GM06990 (cell line): ENCODE measurements around the gene CBX8.

ENCODE experiments used
- DNase-seq: peaks from one replicate; pipeline ENCODE4 v3.0.0-alpha.2; 2011; ENCODE audit not compliant: insufficient read length; ENCODE audit errors: extremely low read depth
- H3K27me3 ChIP-seq: replicated peaks from 2 replicates; pipeline ENCODE4 v1.6.0; 2011; ENCODE audit warnings: low read length; ENCODE audit not compliant: control insufficient read depth, insufficient read depth
- H3K36me3 ChIP-seq: 2 replicates; pipeline ENCODE4 v1.5.1; 2011; ENCODE audit warnings: low read length; ENCODE audit not compliant: control insufficient read depth, insufficient read depth
- H3K4me3 ChIP-seq: replicated peaks from 2 replicates; pipeline ENCODE4 v1.5.1; 2011; ENCODE audit warnings: low read depth, mild to moderate bottlenecking, control low read depth, low read length
- TF ChIP-seq, protein P1 (sequence below): IDR thresholded peaks from 2 replicates; pipeline ENCODE4 v1.5.1; 2011; ENCODE audit warnings: low read length, control low read depth, mild to moderate bottlenecking, inconsistent platforms; ENCODE audit not compliant: insufficient read depth, poor library complexity, severe bottlenecking

The CBX8 gene

DNA sequence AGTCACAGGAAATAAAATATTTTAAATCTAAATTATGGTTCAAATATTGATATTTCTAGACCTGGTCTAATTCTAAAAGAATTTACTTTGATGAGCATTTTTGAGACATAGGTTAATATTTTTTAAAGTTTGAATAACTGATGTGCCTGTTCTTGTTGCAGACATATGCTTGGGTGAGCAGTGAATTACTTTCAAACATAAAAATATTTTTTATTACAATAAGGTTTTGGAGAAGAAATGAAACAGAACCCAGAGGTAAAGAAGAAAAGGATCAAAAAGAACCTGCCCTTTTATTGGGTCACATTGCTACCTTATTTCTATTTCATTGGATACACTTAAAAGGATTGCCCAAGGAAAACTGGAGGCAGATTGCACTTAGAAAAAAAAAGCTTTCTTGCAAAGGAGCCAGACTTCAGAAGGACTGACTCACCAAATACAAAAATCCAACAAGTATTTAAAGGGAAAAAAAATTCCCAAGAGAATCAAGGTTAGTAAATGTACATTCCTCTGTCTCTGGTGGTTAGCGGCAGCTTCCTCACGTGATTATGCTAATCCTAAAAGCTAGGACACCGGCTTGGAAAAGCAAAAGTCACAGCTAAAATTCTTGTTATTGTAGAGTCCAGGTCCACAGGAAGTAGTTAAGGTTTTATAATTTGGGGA is 47.6 kb downstream of the CBX8 start:
- Histone ChIP-seq H3K36me3 (no peaks in the 10 kb centered on the region), H3K27me3 (no peaks in the 10 kb centered on the region; the same call in 1 of the 2 replicates), H3K4me3 (no peak overlapping the region)
- no peak for DNase-seq
- TF ChIP-seq, protein P1, sequence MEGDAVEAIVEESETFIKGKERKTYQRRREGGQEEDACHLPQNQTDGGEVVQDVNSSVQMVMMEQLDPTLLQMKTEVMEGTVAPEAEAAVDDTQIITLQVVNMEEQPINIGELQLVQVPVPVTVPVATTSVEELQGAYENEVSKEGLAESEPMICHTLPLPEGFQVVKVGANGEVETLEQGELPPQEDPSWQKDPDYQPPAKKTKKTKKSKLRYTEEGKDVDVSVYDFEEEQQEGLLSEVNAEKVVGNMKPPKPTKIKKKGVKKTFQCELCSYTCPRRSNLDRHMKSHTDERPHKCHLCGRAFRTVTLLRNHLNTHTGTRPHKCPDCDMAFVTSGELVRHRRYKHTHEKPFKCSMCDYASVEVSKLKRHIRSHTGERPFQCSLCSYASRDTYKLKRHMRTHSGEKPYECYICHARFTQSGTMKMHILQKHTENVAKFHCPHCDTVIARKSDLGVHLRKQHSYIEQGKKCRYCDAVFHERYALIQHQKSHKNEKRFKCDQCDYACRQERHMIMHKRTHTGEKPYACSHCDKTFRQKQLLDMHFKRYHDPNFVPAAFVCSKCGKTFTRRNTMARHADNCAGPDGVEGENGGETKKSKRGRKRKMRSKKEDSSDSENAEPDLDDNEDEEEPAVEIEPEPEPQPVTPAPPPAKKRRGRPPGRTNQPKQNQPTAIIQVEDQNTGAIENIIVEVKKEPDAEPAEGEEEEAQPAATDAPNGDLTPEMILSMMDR: no peak

DNA sequence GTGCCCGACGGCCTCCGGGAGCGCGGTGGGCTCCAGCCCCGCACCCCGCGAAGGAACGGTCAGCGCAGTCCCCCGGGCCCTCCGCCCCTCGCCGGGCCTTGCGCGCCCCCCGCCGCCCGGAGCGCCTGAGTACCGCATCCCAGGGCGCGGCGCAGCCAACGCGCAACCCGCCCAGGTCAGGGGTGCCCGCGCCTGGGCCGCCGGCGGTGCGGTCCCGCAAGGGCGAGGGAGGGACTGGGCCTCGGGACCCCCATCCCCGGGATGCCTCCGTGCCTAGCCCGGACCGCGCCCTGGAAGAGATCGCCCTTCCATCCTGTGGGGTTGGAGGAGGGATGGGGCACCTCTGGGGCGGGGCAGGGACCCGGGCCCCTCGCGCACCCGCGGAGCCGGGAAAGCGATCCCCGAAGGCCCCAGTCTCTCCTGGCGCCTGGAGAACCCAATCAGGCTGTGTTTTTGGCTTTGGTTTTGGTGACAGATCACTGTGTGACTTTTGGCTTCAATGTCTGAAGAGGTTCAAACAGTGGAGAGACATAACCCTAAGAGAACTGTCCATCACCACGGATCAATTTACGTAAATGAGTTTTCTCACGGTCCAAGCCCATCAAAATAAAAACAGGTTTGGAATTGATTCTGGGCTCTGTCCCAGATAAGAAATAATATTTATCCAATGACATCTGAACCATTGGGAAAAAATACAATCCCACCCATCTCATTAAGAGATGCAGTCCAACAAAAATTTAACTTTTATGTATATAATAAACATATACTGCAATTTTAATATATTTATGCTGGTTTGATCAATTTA is 48.4 kb downstream of the CBX8 start:
- TF ChIP-seq, protein P1: no peak
- H3K27me3 ChIP-seq: no peaks in the 10 kb centered on the region; the same call in 1 of the 2 replicates
- no peak for DNase-seq
- no peaks in the 10 kb centered on the region for H3K36me3 ChIP-seq
- no peak overlapping the region for H3K4me3 ChIP-seq

DNA sequence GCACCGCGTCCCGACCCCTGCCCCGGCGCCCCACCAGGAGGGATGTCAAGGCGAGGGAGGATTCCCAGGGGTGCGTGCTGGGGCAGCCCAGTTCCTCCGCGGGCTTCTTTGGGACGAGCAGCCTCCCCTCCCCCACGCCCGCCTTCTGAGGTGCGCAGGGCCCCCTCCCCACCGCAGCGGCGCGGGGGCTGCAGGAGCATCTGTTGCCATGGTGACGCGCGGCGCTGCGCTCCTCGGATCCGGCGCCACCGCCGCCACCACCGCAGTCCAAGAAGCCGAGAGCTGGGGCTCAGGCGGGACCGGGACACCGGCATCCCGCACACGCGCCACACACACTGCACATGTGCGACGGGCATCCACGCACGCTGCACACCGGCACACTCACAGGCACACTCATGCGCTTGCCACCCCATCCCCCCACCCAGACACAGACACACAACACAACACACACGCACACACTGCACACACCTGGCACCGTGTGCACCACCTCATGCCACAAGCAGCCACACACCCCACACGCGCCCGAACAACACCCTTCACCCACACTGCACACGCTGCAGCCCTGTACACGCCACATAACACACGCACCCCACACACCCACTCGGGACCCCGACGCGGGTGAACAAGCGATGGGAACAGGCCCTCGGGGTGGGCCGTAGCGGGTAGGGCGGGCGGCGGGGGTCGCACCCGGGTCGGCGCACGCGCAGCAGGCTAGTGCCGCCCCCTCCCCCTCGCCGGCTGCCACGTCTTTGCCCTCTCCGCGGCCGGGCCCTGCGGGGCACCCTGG is 49.2 kb downstream of the CBX8 start:
- Histone ChIP-seq H3K4me3 (no peak overlapping the region), H3K36me3 (no peaks in the 10 kb centered on the region), H3K27me3 (no peaks in the 10 kb centered on the region; the same call in 1 of the 2 replicates)
- no peak for DNase-seq
- TF ChIP-seq, protein P1: no peak

DNA sequence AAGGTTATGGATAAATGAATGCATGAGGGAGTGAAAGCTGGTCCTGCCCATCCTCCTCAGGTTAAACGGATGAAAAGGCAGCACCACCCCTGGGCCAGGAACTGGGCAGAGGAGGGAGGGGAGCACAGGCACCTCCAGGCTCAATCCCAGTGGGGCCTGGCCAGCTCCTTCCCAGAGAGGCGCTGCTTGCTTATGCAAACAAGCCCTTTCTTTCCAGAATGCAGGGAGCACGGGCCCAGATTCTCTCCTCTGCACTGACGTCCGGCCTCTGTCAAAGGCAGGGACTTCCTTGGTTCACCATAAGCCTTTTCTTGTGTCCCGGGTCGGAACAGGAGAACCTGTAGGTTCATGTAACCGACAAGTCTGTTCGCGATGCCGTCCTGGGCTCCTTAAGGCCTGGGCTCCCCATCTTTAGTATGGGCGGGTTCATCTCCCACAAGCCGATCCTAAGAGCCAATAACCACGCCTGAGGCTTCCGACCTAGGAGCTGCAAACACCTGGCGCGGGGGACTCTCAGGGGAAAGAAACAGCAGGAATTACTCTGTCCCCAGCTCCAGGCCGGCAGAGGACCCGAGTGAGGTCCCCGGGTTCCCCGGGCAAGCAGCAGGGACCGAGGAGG is 49.9 kb downstream of the CBX8 start:
- TF ChIP-seq, protein P1: no peak
- Histone ChIP-seq H3K36me3 (no peaks in the 10 kb centered on the region), H3K27me3 (no peaks in the 10 kb centered on the region; the same call in 1 of the 2 replicates), H3K4me3 (no peak overlapping the region)
- DNase-seq: no peak

DNA sequence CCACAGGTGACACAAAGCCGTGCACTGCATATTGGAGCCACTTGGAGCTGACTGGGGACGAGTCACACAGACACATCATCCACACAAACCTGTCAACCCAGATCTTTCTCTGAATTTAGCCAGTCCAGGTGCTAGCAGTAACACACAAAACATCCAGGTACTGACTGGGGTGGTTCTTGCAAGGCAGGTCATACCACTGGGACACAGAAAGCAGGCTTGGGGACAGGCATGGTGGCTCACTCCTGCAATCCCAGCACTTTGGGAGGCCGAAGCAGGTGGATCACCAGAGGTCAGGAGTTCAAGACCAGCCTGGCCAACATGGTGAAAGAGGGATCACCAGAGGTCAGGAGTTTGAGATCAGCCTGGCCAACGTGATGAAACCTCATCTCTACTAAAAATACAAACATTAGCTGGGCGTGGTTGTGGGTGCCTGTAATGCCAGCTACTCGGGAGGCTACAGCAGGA is 51.2 kb downstream of the CBX8 start:
- Histone ChIP-seq H3K36me3 (no peaks in the 10 kb centered on the region), H3K4me3 (no peak overlapping the region), H3K27me3 (no peaks in the 10 kb centered on the region; the same call in 1 of the 2 replicates)
- no peak for DNase-seq
- TF ChIP-seq, protein P1: no peak
